ENCODE results near the gene MSRB3.
"Not testable (repeated sequence)": the region's sequence is repeated elsewhere in the genome, so short reads cannot be mapped to it uniquely, and the experiment has no call there.

The MSRB3 gene

GRCh38 chr12:65282840-65283239 is 4.4 kb downstream of the MSRB3 start:
- Histone ChIP-seq H3F3A (ENCODE audit: insufficient read depth) (no peaks in the 10 kb centered on the region), H3K36me3 (ENCODE audit: low read length) (no peaks in the 10 kb centered on the region), H4K20me1 (ENCODE audit: low read depth, low read length) (no peaks in the 10 kb centered on the region), H3K9me3 (ENCODE audit: insufficient read depth, low read length) (no peaks in the 10 kb centered on the region), H3K27ac (ENCODE audit: low read depth, low read length) (no peak overlapping the region), H3K27me3 (ENCODE audit: low read length) (no peaks in the 10 kb centered on the region), H3K4me2 (ENCODE audit: low read depth, low read length, poor library complexity, severe bottlenecking) (no peak overlapping the region), H3K79me2 (ENCODE audit: insufficient read depth, low read length) (no peaks in the 10 kb centered on the region), H3K9me2 (replicated peaks; ENCODE audit: insufficient read depth, low read length) (no peaks in the 10 kb centered on the region), H3K9ac (ENCODE audit: low read length) (no peak overlapping the region), H3K4me3 (ENCODE audit: insufficient read depth, low read length, poor library complexity, severe bottlenecking) (no peak overlapping the region), H2AFZ (ENCODE audit: low read depth, low read length, severe bottlenecking) (no peak overlapping the region)
- no peak for TF ChIP-seq EZH2phosphoT487 (conservative IDR thresholded peaks at IDR 0.05; ENCODE audit: low read length)
- TF ChIP-seq CTCF (IDR thresholded peaks at IDR 0.05; ENCODE audit: insufficient read depth, low read length, poor library complexity, severe bottlenecking): no peak

GRCh38 chr12:65285532-65285931 is 7.0 kb downstream of the MSRB3 start:
- H3K9me2 ChIP-seq (replicated peaks; ENCODE audit: insufficient read depth, low read length); H3F3A ChIP-seq (ENCODE audit: insufficient read depth); H3K9ac ChIP-seq (ENCODE audit: low read length); H3K27me3 ChIP-seq (ENCODE audit: low read length); H4K20me1 ChIP-seq (ENCODE audit: low read depth, low read length); H3K4me3 ChIP-seq (ENCODE audit: insufficient read depth, low read length, poor library complexity, severe bottlenecking); H3K79me2 ChIP-seq (ENCODE audit: insufficient read depth, low read length); H3K4me2 ChIP-seq (ENCODE audit: low read depth, low read length, poor library complexity, severe bottlenecking); H3K27ac ChIP-seq (ENCODE audit: low read depth, low read length); H2AFZ ChIP-seq (ENCODE audit: low read depth, low read length, severe bottlenecking); H3K36me3 ChIP-seq (ENCODE audit: low read length); H3K9me3 ChIP-seq (ENCODE audit: insufficient read depth, low read length): not testable (repeated sequence)

DNA sequence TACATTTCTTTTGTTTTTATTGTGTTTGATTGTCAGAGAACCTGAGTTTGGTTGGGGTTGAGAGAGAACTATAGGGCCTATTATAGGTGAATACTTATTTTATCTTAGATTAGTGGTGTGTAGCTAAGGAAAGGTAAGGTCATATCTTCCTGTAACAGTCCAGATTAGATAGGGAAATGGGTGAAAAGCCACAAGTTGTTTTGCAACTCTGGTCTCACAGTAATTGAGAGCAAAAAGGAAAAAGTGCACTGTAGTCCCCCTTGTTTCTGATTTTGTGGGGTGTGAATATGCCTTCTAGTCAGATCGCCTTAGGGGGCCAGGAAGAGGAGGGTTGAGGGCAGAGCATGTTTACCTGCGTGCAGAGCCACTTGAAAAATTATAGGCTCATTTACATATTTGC is 8.9 kb downstream of the MSRB3 start:
- no peaks in the 10 kb centered on the region for H3K79me2 ChIP-seq (ENCODE audit: insufficient read depth, low read length)
- no peak overlapping the region for H3K4me2 ChIP-seq (ENCODE audit: low read depth, low read length, poor library complexity, severe bottlenecking)
- no peaks in the 10 kb centered on the region for H3K9me3 ChIP-seq (ENCODE audit: insufficient read depth, low read length)
- no peak overlapping the region for H3K9ac ChIP-seq (ENCODE audit: low read length)
- H2AFZ ChIP-seq (ENCODE audit: low read depth, low read length, severe bottlenecking): no peak overlapping the region
- no peak overlapping the region for H3K4me3 ChIP-seq (ENCODE audit: insufficient read depth, low read length, poor library complexity, severe bottlenecking)
- H3F3A ChIP-seq (ENCODE audit: insufficient read depth): no peaks in the 10 kb centered on the region
- H3K27me3 ChIP-seq (ENCODE audit: low read length): no peaks in the 10 kb centered on the region
- TF ChIP-seq EZH2phosphoT487 (conservative IDR thresholded peaks at IDR 0.05; ENCODE audit: low read length): no peak
- TF ChIP-seq CTCF (IDR thresholded peaks at IDR 0.05; ENCODE audit: insufficient read depth, low read length, poor library complexity, severe bottlenecking): no peak
- no peaks in the 10 kb centered on the region for H3K9me2 ChIP-seq (replicated peaks; ENCODE audit: insufficient read depth, low read length)
- no peaks in the 10 kb centered on the region for H4K20me1 ChIP-seq (ENCODE audit: low read depth, low read length)
- no peak overlapping the region for H3K27ac ChIP-seq (ENCODE audit: low read depth, low read length)
- H3K36me3 ChIP-seq (ENCODE audit: low read length): no peaks in the 10 kb centered on the region

- TF ChIP-seq EZH2phosphoT487 (conservative IDR thresholded peaks at IDR 0.05; ENCODE audit: low read length) (no peak), CTCF (IDR thresholded peaks at IDR 0.05; ENCODE audit: insufficient read depth, low read length, poor library complexity, severe bottlenecking) (no peak)
- Histone ChIP-seq H3K4me2 (ENCODE audit: low read depth, low read length, poor library complexity, severe bottlenecking) (no peak overlapping the region), H3K4me3 (ENCODE audit: insufficient read depth, low read length, poor library complexity, severe bottlenecking) (no peak overlapping the region), H3K27me3 (ENCODE audit: low read length) (no peaks in the 10 kb centered on the region), H4K20me1 (ENCODE audit: low read depth, low read length) (no peaks in the 10 kb centered on the region), H3K9me3 (ENCODE audit: insufficient read depth, low read length) (no peaks in the 10 kb centered on the region), H3F3A (ENCODE audit: insufficient read depth) (no peaks in the 10 kb centered on the region), H3K79me2 (ENCODE audit: insufficient read depth, low read length) (no peaks in the 10 kb centered on the region), H3K9me2 (replicated peaks; ENCODE audit: insufficient read depth, low read length) (no peaks in the 10 kb centered on the region), H3K36me3 (ENCODE audit: low read length) (no peaks in the 10 kb centered on the region), H3K9ac (ENCODE audit: low read length) (no peak overlapping the region), H3K27ac (ENCODE audit: low read depth, low read length) (no peak overlapping the region), H2AFZ (ENCODE audit: low read depth, low read length, severe bottlenecking) (no peak overlapping the region)
Observed at GRCh38 chr12:65292241-65292640, 13.8 kb downstream of the MSRB3 start.
